GM12874 (cell line): ENCODE results near the gene STK33.

ENCODE experiments used
- CTCF ChIP-seq: IDR thresholded peaks from 2 replicates; pipeline ENCODE4 v1.5.1; 2011; ENCODE audit warnings: low read depth, mild to moderate bottlenecking, control low read depth, low read length, moderate library complexity; ENCODE audit not compliant: insufficient read depth

The STK33 gene

GRCh38 chr11:8370812-8371515, 223.1 kb downstream of the STK33 start:
- no peak for TF ChIP-seq CTCF

- TF ChIP-seq CTCF, result no peak
These were observed 224.3 kb downstream of the STK33 start for GRCh38 chr11:8369592-8370205.

GRCh38 chr11:8368772-8369171, 225.3 kb downstream of the STK33 start:
- no peak for TF ChIP-seq CTCF

GRCh38 chr11:8368194-8368593, 225.8 kb downstream of the STK33 start:
- no peak for TF ChIP-seq CTCF

- no peak for TF ChIP-seq CTCF
These were observed 227.7 kb downstream of the STK33 start for GRCh38 chr11:8366316-8366715.

- TF ChIP-seq CTCF, result peak; percentile 25; the same call in 1 of the 2 replicates
These were observed 228.6 kb downstream of the STK33 start for GRCh38 chr11:8365216-8365941.

GRCh38 chr11:8363921-8364320, 230.1 kb downstream of the STK33 start:
- TF ChIP-seq CTCF, result no peak
